SK-N-SH (cell line): ENCODE measurements around the gene DDX31. TPM values are rescaled to one million over a fixed set of nuclear protein-coding genes. Genes with fewer than 3 reads are reported as not detected.
A peak's percentile ranks its signal among the peaks of the same experiment; 100 is the strongest.

Experiments
- CTCF ChIA-PET: fragments of 300-600, 350-600 bp; formaldehyde crosslinking; extraction: SDS; loops from one replicate; lab custom pipeline; 2021; lab: Yijun Ruan, JAX
- POLR2A ChIA-PET: fragments of 350-600 bp; sonication (Branson Sonifier 250); formaldehyde crosslinking; extraction: SDS; loops from one replicate; lab custom pipeline; 2020; ENCODE audit warnings: antibody characterized with exemption, inconsistent platforms; lab: Yijun Ruan, JAX
- DNase-seq: peaks from one replicate; pipeline ENCODE4 v3.0.0; 2012
- H2AFZ ChIP-seq: fragments of 200-600 bp; sonication (generic); 2 replicates; pipeline ENCODE4 v1.8.1; 2016; ENCODE audit warnings: antibody characterized with exemption, mild to moderate bottlenecking, low read depth
- H3F3A ChIP-seq: fragments of 200-600 bp; sonication (generic); replicated peaks from 2 replicates; pipeline ENCODE3; 2016; ENCODE audit warnings: antibody characterized with exemption, mild to moderate bottlenecking; ENCODE audit not compliant: insufficient read depth
- H3K27ac ChIP-seq, 2 experiments: fragments of 200-500 bp in 1 of 2; fragments of 200-600 bp in 1 of 2; sonication (Bioruptor generic) in 1 of 2; sonication (generic), shearing (Covaris generic) in 1 of 2; 2 replicates each; pipeline versions ENCODE4 v1.5.1 to v1.6.1; 2014 to 2016; ENCODE audit warnings: low read depth in 2 of 2, inconsistent platforms in 1 of 2, low read length in 1 of 2, mild to moderate bottlenecking in 1 of 2, mixed read lengths in 1 of 2
- H3K27me3 ChIP-seq: fragments of 200-600 bp; sonication (generic), shearing (Covaris generic); 2 replicates; pipeline ENCODE4 v1.6.1; 2016; ENCODE audit warnings: mixed run types; ENCODE audit not compliant: insufficient read depth
- H3K36me3 ChIP-seq, 2 experiments: fragments of 200-500 bp in 1 of 2; fragments of 200-600 bp in 1 of 2; sonication (Bioruptor generic) in 1 of 2; sonication (generic) in 1 of 2; replicated peaks in 1 of 2; 2 replicates each; pipeline versions ENCODE3 to v1.5.1; 2014 to 2016; ENCODE audit warnings: low read length in 1 of 2, mild to moderate bottlenecking in 1 of 2; ENCODE audit not compliant: insufficient read depth in 2 of 2, control insufficient read depth in 1 of 2
- H3K4me1 ChIP-seq, 2 experiments: fragments of 200-500 bp in 1 of 2; fragments of 200-600 bp in 1 of 2; sonication (Bioruptor generic) in 1 of 2; sonication (generic), shearing (Covaris generic) in 1 of 2; 2 replicates each; pipeline versions ENCODE4 v1.5.1 to v1.6.1; 2014 to 2016; ENCODE audit warnings: low read depth in 1 of 2, low read length in 1 of 2, mixed run types in 1 of 2; ENCODE audit not compliant: insufficient read depth in 2 of 2, control insufficient read depth in 1 of 2
- H3K4me2 ChIP-seq: fragments of 200-600 bp; sonication (generic), shearing (Covaris generic); 2 replicates; pipeline ENCODE4 v1.6.1; 2017; ENCODE audit warnings: mixed run types
- H3K4me3 ChIP-seq, 2 experiments: fragments of 200-500 bp in 1 of 2; fragments of 200-600 bp in 1 of 2; sonication (Bioruptor generic) in 1 of 2; sonication (generic), shearing (Covaris generic) in 1 of 2; 2 replicates each; pipeline versions ENCODE4 v1.5.1 to v1.8.1; 2014 to 2016; ENCODE audit warnings: low read depth in 2 of 2, inconsistent platforms in 1 of 2, low read length in 1 of 2, mild to moderate bottlenecking in 1 of 2, mixed read lengths in 1 of 2, moderate library complexity in 1 of 2
- H3K79me2 ChIP-seq: fragments of 200-600 bp; sonication (generic); 2 replicates; pipeline ENCODE4 v1.8.1; 2017; ENCODE audit warnings: mild to moderate bottlenecking; ENCODE audit not compliant: insufficient read depth
- H3K9ac ChIP-seq: fragments of 200-600 bp; sonication (generic); 2 replicates; pipeline ENCODE4 v1.6.1; 2017; ENCODE audit warnings: mixed run types
- H3K9me2 ChIP-seq: fragments of 200-600 bp; sonication (generic); 2 replicates; pipeline ENCODE4 v1.6.1; 2017; ENCODE audit warnings: mixed run types
- H3K9me3 ChIP-seq: fragments of 200-600 bp; sonication (generic); 2 replicates; pipeline ENCODE4 v1.6.1; 2017; ENCODE audit warnings: mixed run types, mild to moderate bottlenecking, moderate library complexity
- H4K20me1 ChIP-seq: fragments of 200-600 bp; sonication (generic); 2 replicates; pipeline ENCODE4 v1.6.1; 2017; ENCODE audit warnings: mild to moderate bottlenecking, mixed run types; ENCODE audit not compliant: insufficient read depth
- ELF1 ChIP-seq: IDR thresholded peaks from 2 replicates; pipeline ENCODE4 v1.4.0; 2012
- EZH2phosphoT487 ChIP-seq: fragments of 200-600 bp; sonication (generic); IDR thresholded peaks from 2 replicates; pipeline ENCODE4 v1.6.1; 2017; ENCODE audit warnings: low read depth, mixed run types, mild to moderate bottlenecking, antibody characterized with exemption, moderate library complexity, borderline replicate concordance
- FOSL2 ChIP-seq: IDR thresholded peaks from 2 replicates; pipeline ENCODE4 v1.4.0; 2012; ENCODE audit warnings: low read depth, mild to moderate bottlenecking, moderate library complexity, borderline replicate concordance
- FOXJ3 ChIP-seq: sonication (generic); formaldehyde crosslinking; IDR thresholded peaks from 2 replicates; pipeline ENCODE4 v1.5.1; 2020; ENCODE audit warnings: mild to moderate bottlenecking, missing genetic modification reagents
- FOXM1 ChIP-seq: IDR thresholded peaks from 2 replicates; pipeline ENCODE4 v1.4.0; 2012; ENCODE audit warnings: low read depth, mild to moderate bottlenecking
- GABPA ChIP-seq: IDR thresholded peaks from 2 replicates; pipeline ENCODE4 v1.4.0; 2012; ENCODE audit warnings: low read depth, mild to moderate bottlenecking
- MEF2A ChIP-seq: IDR thresholded peaks from 2 replicates; pipeline ENCODE4 v1.4.0; 2012; ENCODE audit warnings: low read depth, borderline replicate concordance
- MXI1 ChIP-seq: IDR thresholded peaks from 2 replicates; pipeline ENCODE4 v1.6.1; 2012; ENCODE audit warnings: mild to moderate bottlenecking, low read depth, low read length, improper control_type of control experiment
- NFIC ChIP-seq: IDR thresholded peaks from 2 replicates; pipeline ENCODE4 v1.4.0; 2012; ENCODE audit warnings: borderline replicate concordance
- NRF1 ChIP-seq: IDR thresholded peaks from 2 replicates; pipeline ENCODE4 v1.6.1; 2012; ENCODE audit warnings: low read depth, mild to moderate bottlenecking, low read length
- POLR2AphosphoS5 ChIP-seq: IDR thresholded peaks from 2 replicates; pipeline ENCODE4 v1.6.1; 2012; ENCODE audit warnings: low read depth, low read length
- RXRA ChIP-seq: IDR thresholded peaks from 2 replicates; pipeline ENCODE4 v1.4.0; 2012; ENCODE audit warnings: low read depth, mild to moderate bottlenecking, borderline replicate concordance
- SMC3 ChIP-seq: IDR thresholded peaks from 2 replicates; pipeline ENCODE4 v1.6.1; 2012; ENCODE audit warnings: low read depth, low read length, improper control_type of control experiment
- TAF1 ChIP-seq: IDR thresholded peaks from 2 replicates; pipeline ENCODE4 v1.6.1; 2012; ENCODE audit warnings: low read depth, mild to moderate bottlenecking, low read length, moderate library complexity, borderline replicate concordance
- TEAD4 ChIP-seq: IDR thresholded peaks from 2 replicates; pipeline ENCODE4 v1.4.0; 2012; ENCODE audit warnings: mild to moderate bottlenecking, borderline replicate concordance; ENCODE audit not compliant: insufficient read depth
- YY1 ChIP-seq: IDR thresholded peaks from 2 replicates; pipeline ENCODE4 v1.4.0; 2012; ENCODE audit warnings: low read depth, mild to moderate bottlenecking
- WGBS: methylation state at CpG from one replicate; pipeline ENCODE4 v1.1.6; 2017; ENCODE audit warnings: low lambda C conversion rate; 5-methylcytosine and 5-hydroxymethylcytosine counted together
- polyA plus RNA-seq, 3 experiments: library from polyadenylated mRNA; depleted of rRNA; stranded (reverse); fragments of >200 nt; gene quantifications; 2 replicates each; pipeline ENCODE4 v1.2.3, GENCODE V29; 2012
- TF ChIP-seq, protein P1 (sequence below): IDR thresholded peaks from 2 replicates; pipeline ENCODE4 v1.4.0; 2012; ENCODE audit warnings: low read depth, borderline replicate concordance
- TF ChIP-seq, protein P2 (sequence below): fragments of 150-350 bp; IDR thresholded peaks from 2 replicates; pipeline ENCODE4 v1.6.1; 2017; ENCODE audit warnings: antibody characterized with exemption, low read length, low read depth, borderline replicate concordance
- TF ChIP-seq, protein P3 (sequence below): fragments of 150-350 bp; IDR thresholded peaks from 2 replicates; pipeline ENCODE4 v1.6.1; 2016; ENCODE audit warnings: mild to moderate bottlenecking, low read depth, low read length

The DDX31 gene
- polyA plus RNA-seq, 1 of the 3 experiments (the other 2 are of a cell fraction): 13.9 TPM

DNA sequence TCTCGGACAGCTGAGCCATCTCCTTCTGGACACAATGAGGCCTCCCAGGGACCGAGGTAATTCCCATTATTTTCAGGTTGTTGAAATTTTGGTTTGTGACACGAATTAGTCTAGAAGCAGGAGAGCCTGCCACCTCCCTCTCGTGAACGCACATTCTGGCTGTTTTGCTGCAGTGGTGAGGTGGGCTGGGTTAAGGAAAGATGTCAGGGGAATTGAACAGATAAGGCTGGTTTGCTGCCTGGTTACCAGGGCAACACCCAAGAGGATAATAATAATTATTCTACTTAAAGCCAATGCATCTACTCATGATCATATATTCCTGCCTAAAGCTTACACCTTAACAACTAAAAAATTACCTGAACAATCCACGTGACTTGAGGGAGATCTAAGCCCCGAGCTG lies 38.1 kb downstream of the DDX31 start:
- whole genome bisulfite sequencing: 88% methylated on average over 7 of the region's 7 CpGs
- POLR2A ChIA-PET: no interaction called here
- no peak overlapping the region for H3K4me2 ChIP-seq

DNA sequence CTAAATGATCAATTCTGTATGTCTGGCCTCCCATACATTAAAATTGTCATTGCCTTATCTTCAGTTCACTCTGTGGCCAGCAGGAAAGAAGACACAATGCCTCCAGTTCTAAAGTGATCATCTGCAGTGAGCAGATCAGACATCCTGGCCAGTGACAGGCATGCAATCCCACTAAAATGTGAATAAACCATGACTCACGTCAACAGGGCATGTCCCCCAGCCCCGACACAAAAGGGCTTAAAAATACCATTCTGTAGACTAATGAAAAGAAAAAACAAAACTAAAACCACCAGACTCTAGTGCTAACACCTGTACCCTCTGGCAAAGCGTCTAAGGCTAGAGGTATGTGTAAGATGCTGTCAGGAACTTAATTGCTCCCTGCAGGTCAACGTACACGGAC lies 38.5 kb downstream of the DDX31 start:
- H3K9ac ChIP-seq: no peak overlapping the region
- no peak overlapping the region for H3K4me2 ChIP-seq
- H3K79me2 ChIP-seq: no peaks in the 10 kb centered on the region
- H3K27me3 ChIP-seq: no peaks in the 10 kb centered on the region
- H3F3A ChIP-seq: peaks cover 6% of the 10 kb centered on the region
- H3K4me1 ChIP-seq: no peaks in the 10 kb centered on the region
- ChIA-PET CTCF (interaction anchor here (1.0 to 1.3 kb wide), 2 partner anchors 13 to 168 kb away, joined by 3 to 4 read pairs; no protein-coding TSS in a partner anchor), POLR2A (no interaction called here)
- TF ChIP-seq GABPA: no peak
- H3K9me3 ChIP-seq: no peaks in the 10 kb centered on the region
- H2AFZ ChIP-seq: no peak overlapping the region
- 72% methylated on average over 5 of the region's 5 CpGs for WGBS
- peaks cover 41 to 65% of the 10 kb centered on the region in 2 experiments for H3K36me3 ChIP-seq
- H3K4me3 ChIP-seq: no peak overlapping the region
- peaks cover 3% of the 10 kb centered on the region; the same call in 1 of the 2 replicates for H4K20me1 ChIP-seq
- no peak for DNase-seq
- H3K9me2 ChIP-seq: no peaks in the 10 kb centered on the region
- H3K27ac ChIP-seq: peak overlapping the region in 1 of 2 experiments; percentile 42; a peak in 2 of 4 replicates

More for the DNA sequence above, 38.1 kb downstream of the DDX31 start:
- Histone ChIP-seq H3F3A (peaks cover 6% of the 10 kb centered on the region), H3K9me2 (no peaks in the 10 kb centered on the region), H3K4me1 (no peaks in the 10 kb centered on the region), H3K9ac (no peak overlapping the region), H3K27ac (peak overlapping the region in 1 of 2 experiments; percentile 42; a peak in 2 of 4 replicates), H3K36me3 (peaks cover 39 to 68% of the 10 kb centered on the region in 2 experiments), H3K79me2 (no peaks in the 10 kb centered on the region), H3K9me3 (no peaks in the 10 kb centered on the region), H2AFZ (no peak overlapping the region), H4K20me1 (peaks cover 3% of the 10 kb centered on the region; the same call in 1 of the 2 replicates), H3K4me3 (no peak overlapping the region), H3K27me3 (no peaks in the 10 kb centered on the region)
- TF ChIP-seq ELF1: no peak
- no peak for TF ChIP-seq MEF2A
- TF ChIP-seq FOXJ3 (CRISPR knock-in tag): no peak
- TF ChIP-seq YY1: no peak
- TF ChIP-seq TAF1: no peak
- TF ChIP-seq EZH2phosphoT487: no peak
- no peak for TF ChIP-seq FOSL2
- TF ChIP-seq FOXM1: no peak
- no peak for TF ChIP-seq POLR2AphosphoS5
- TF ChIP-seq, protein P1, sequence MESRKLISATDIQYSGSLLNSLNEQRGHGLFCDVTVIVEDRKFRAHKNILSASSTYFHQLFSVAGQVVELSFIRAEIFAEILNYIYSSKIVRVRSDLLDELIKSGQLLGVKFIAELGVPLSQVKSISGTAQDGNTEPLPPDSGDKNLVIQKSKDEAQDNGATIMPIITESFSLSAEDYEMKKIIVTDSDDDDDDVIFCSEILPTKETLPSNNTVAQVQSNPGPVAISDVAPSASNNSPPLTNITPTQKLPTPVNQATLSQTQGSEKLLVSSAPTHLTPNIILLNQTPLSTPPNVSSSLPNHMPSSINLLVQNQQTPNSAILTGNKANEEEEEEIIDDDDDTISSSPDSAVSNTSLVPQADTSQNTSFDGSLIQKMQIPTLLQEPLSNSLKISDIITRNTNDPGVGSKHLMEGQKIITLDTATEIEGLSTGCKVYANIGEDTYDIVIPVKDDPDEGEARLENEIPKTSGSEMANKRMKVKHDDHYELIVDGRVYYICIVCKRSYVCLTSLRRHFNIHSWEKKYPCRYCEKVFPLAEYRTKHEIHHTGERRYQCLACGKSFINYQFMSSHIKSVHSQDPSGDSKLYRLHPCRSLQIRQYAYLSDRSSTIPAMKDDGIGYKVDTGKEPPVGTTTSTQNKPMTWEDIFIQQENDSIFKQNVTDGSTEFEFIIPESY: no peak
- no peak for TF ChIP-seq SMC3
- TF ChIP-seq TEAD4: no peak
- TF ChIP-seq, protein P2, sequence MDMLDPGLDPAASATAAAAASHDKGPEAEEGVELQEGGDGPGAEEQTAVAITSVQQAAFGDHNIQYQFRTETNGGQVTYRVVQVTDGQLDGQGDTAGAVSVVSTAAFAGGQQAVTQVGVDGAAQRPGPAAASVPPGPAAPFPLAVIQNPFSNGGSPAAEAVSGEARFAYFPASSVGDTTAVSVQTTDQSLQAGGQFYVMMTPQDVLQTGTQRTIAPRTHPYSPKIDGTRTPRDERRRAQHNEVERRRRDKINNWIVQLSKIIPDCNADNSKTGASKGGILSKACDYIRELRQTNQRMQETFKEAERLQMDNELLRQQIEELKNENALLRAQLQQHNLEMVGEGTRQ: no peak
- TF ChIP-seq, protein P3, sequence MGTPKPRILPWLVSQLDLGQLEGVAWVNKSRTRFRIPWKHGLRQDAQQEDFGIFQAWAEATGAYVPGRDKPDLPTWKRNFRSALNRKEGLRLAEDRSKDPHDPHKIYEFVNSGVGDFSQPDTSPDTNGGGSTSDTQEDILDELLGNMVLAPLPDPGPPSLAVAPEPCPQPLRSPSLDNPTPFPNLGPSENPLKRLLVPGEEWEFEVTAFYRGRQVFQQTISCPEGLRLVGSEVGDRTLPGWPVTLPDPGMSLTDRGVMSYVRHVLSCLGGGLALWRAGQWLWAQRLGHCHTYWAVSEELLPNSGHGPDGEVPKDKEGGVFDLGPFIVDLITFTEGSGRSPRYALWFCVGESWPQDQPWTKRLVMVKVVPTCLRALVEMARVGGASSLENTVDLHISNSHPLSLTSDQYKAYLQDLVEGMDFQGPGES: no peak
- no peak for TF ChIP-seq RXRA
- no peak for TF ChIP-seq NRF1
- no peak for TF ChIP-seq MXI1
- no peak for TF ChIP-seq NFIC
- no peak for DNase-seq
- CTCF ChIA-PET: interaction anchor here (1.0 to 1.3 kb wide), 2 partner anchors 13 to 168 kb away, joined by 3 to 4 read pairs; no protein-coding TSS in a partner anchor
